ENCODE measurements around the gene BAHD1.

The BAHD1 gene

DNA sequence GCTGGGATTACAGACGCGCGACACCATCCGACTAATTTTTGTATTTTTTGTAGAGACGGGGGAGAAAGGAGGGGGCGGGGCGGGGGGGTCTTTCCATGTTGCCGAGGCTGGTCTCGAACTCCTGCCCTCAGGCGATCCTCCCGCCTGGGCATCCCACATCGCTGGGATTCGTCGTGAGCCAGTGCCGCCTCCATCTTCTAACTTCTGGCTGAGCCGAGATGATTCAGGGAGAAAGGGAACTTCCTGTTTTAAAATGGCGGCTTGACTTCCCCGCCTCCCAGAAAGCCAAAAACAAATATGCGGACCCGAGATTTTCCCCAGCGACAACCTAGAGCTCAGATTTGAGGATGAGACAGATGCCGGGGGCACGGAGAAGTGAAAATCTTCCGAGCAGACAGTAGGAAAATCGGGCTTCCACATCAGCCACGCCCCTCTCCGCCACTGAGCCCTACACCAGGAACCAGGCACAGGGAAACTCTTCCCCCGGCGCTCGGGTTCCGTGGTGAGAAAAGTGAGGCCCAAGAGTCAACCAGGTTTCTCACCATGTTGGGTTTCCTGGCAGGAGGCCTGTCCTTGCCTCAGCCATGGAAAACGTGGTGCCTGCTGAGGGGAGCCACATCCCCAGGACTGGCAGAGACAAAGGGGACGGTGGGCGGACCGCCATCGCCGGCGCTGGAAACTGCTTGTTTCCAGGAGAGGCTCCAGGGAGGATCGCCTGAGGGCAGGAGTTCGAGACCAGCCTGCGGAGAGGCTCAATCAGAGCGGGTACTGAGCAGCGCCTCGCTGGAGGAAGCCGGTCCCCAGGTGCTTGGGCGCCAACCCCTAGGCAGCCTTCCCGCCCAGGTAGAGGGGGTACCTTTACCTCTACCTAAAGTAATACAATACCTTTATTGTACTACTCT lies 48.8 kb downstream of the BAHD1 start:
- in situ Hi-C loops (cut with HindIII; ENCODE audit: low sequenced_read_pairs): no loop called here

DNA sequence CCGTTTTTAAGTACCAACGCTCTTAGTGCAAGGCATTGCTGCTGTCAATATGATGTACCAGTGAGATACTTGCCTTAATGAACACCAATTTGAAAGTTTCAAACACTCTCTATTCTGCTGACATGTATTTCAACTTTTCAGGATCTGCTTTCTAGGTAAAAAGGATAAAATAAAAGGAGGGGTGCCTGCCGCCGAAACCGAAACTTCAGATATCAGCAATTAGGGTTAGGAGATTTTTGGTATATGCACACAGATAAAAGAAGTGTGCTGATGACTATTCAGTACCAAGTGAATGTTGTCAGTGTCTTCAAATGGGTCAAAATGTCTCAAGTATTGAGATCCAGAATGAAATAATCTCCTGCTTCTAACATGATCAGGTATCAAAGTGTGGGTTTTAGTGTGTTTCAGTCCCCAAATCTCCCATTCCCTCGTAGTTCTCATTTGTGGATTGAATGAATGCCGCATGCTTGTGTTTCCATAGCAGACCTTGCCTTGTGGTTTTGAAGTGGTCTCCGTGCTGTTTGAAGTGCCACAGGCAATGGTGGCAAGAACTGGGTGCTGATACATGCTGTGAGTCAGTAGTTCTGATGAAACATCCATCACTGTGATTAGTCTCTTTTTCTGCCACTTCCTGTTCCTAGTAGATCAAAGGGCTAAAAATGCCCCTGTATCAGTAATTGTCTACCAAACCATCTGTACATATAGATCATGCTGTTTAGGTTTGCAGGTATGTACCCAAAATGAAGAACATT lies 52.5 kb downstream of the BAHD1 start:
- in situ Hi-C loops (cut with HindIII; ENCODE audit: low sequenced_read_pairs): no loop called here

DNA sequence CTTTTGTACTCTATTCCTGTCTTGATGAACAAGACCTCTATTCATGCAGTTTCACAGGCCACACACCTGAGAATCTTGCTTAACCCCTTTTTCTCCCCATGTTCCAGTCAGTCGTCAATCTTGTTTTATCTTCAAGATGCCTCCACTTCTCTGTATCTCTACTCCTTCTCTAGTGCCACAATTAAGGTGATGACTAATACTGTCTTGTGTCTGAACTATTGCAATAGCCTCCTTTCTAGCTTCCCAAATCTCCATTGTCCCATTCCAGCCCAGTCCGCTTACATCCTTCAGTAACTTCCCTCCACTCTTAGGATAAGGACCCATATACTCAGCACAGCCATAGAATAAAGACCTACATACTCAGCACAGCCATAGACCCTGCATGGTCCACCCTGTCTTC lies 54.8 kb downstream of the BAHD1 start:
- in situ Hi-C loops (cut with HindIII; ENCODE audit: low sequenced_read_pairs): no loop called here

DNA sequence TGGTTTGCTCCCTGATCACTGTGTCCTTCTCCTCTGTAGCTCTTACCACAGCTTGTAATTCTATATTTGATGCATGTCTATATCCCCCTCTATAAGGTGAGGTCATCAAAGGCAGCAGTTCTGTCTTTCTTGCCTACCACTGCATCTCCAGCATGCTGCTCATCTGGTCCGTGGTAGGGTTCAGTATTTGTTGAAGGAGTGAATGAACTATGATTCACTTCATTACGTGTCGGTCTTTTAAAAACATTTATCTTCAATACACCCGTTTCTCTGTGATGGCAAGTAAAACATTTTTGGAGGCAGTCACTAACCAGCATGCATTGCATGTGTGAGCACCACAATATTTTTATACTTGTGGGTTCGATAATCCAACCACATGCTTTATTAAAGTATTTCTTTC lies 57.7 kb downstream of the BAHD1 start:
- in situ Hi-C loops (cut with HindIII; ENCODE audit: low sequenced_read_pairs): no loop called here

DNA sequence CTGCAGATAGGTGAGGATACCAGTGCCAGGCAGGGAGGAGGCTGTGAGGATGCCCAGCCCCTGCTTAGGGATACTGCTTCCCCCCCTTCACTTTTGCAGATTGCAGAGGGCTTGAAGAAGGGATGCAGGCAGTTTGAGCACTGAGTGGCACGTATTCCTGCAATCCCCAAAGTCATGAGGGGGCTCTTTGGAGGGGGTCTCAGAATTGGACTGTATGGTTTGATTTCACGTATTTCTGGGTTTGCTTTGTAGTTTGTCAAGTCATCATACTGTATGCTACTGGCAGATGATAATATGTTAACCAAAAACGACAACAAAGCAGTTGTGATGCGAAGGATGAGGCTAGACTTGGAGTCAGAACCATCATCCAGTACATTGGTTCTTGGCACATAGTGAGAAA lies 58.1 kb downstream of the BAHD1 start:
- in situ Hi-C loops (cut with HindIII; ENCODE audit: low sequenced_read_pairs): no loop called here

DNA sequence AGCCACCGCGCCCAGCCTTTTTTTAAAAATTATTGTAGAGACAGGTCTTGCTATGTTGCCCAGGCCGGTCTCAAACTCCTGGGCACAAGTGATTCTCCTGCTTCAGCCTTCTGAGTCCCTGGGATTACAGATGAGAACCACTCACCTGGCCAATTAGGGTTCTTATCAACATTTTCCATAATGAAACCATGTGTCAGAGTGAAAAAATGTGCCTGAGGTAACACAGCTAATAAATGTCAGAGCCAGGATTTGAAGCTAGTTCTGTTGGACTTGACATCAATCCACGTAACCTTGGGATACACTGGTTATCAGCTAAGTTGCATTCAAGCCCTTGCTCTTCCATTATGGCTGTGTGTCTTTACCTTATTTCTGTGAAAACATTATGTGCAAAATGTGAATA lies 59.2 kb downstream of the BAHD1 start:
- in situ Hi-C loops (cut with HindIII; ENCODE audit: low sequenced_read_pairs): no loop called here

DNA sequence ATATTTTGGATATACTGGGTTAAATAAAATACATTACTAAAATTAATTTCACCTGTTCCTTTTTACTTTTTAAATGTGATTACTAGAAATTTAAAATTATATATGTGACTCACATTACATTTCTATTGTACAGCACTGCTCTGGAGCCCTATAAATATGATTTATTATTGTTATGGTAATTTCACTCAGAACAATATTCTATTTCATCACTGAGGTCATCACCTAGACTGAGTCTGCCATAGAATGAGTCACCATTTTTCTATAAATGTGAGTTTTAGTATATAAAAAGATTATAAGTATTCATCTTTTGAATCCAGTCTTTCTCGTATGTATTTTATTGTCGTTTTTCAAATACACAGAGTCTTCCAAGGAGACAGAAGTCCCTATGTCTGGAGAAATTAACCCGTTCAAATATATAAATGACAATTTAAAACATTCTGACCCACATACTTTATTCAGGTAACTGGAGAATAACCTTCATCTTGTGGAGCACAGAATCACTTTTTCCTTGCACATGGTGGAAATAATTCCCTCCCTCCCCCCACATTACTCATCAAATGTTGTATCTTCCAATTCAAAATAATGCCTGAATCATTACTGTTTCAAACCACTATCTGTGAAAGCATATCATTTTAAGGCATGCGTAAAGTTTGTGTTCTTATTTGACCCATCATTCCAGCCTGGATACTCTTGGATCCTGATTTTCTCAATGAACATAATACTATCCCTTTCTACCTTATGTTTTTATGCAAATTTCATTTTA lies 60.0 kb downstream of the BAHD1 start:
- in situ Hi-C loops (cut with HindIII; ENCODE audit: low sequenced_read_pairs): no loop called here

DNA sequence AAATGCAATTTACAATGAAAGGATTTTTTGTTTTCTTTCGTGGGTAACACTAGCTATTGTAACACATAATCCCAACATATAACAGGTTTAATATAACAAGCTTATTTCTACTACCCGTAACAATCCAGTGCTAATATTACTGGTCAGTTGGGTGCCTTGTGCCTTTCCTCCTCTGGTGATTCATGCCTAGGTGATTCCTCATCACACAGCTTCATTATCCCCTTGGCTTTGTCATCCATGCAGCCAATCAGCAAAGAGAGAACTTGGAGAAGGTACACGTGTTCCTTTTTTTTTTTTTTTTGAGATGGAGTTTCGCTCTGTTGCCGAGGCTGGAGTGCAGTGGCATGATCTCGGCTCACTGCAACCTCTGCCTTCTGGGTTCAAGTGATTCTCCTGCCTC lies 60.7 kb downstream of the BAHD1 start:
- in situ Hi-C loops (cut with HindIII; ENCODE audit: low sequenced_read_pairs): no loop called here

DNA sequence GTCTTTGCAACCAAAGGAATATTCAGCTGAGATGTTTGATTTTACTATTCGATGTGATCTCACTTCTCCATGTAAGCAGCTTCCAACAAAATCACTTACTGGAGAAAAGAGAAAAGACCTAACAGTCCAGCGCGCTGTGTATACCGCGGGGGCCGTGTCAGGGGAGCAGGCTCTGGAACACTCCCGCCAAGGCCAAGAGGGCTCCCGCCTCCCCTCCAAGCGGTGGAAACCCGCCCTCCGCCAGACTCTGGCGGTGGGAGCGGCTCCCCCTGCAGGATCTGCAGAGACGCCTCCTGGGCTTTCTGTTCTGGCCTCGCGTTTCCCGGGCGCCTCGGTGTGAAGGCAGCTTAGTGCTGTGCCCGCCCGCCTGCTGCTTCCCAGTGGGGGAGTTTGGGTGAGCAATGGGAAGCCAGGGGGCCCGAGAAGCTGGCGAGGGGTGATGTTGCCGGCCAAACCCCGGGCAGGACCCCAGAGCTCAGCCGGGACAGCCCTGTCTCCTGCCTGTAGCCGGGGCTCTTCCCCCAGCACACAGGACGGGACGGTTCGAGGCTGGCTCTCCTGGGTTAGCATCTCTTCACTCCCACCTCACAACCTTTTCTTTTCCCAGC lies 66.3 kb downstream of the BAHD1 start:
- in situ Hi-C loops (cut with HindIII; ENCODE audit: low sequenced_read_pairs): no loop called here

DNA sequence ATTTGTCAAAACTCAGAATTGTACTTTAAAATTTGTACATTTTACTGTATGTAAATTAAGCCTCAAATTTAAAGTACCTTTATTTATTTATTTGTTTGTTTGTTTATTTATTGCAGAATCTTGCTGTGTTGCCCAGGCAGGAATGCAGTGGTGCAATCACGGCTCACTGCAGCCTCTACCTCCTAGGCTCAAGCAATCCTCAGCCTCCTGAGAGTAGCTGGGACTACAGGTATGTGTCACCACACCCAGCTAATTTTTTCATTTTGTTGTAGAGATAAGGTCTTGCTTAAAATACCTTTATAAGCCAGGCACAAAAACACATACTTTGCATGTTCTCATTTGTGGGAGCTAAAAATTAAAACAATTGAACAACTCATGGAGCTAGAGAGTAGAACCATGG lies 67.5 kb downstream of the BAHD1 start:
- in situ Hi-C loops (cut with HindIII; ENCODE audit: low sequenced_read_pairs): no loop called here

DNA sequence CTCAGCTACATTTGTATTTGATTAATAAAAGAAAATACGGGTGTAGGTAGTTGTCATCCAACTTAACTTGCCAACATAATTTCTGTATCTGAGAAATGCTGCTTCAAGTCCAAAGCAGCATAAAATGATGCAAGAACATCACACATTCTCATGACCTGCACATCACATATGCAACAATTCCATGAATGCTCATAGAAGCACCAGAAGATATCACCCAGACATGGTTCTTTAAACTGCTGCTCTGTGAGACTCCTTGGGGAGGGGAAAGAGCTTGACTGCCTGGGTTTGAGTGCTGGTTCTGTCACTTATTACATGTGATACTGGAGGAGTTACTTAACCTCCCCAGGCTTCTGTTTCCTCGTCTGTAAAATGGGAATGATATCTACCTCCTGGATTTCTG lies 69.4 kb downstream of the BAHD1 start:
- in situ Hi-C loops (cut with HindIII; ENCODE audit: low sequenced_read_pairs): no loop called here

DNA sequence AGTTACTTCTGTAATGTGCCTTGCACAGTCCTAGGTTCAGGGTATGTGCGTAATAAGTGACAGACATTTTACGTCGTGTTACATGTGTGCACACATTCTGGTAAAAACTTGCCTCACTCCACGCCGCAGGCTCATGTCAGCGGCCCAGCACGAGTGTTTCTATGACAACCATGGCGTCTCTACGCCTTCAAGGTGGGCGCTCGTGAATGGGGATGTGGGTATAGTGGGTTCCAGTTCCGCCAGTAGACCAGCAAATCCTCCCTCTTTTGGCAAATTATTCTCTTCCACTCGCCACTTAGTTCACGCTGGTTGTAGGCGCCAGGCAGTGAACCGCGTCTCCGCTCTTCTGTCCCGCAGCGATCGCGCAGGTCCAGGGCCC lies 70.3 kb downstream of the BAHD1 start:
- in situ Hi-C loops (cut with HindIII; ENCODE audit: low sequenced_read_pairs): no loop called here

DNA sequence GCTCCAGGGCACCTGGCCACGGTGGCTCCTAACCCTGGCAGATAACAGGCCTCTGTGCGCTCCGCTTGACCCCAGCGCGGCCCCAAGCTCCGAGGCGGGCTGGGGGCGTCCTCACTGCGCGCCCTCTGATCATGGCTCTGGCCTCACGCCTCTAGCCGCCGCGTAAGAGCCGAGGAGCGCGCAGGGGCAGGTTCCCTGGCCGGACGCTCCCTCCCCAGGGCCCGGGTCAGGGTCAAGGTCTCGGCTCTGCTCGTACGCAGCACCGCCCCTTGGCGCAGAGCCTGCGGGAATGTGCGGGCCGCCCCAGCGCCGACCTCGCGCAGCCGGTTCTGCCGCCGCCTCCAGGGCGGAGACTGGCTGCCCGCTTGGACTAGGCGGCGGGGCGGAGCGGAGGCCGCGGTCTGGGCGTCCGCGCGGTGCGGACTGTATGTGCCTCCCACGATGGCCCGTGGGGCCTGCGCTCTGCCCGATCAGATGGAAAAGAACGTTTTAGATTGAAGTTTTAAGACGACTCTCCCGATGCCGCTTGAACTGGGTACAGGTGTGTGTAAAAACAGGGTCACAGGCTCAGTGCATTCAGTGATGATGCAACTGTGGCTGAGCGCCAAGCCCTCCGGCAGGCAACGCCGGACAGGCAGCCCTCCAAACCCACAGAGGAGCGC lies 70.8 kb downstream of the BAHD1 start:
- in situ Hi-C loops (cut with HindIII; ENCODE audit: low sequenced_read_pairs): no loop called here

DNA sequence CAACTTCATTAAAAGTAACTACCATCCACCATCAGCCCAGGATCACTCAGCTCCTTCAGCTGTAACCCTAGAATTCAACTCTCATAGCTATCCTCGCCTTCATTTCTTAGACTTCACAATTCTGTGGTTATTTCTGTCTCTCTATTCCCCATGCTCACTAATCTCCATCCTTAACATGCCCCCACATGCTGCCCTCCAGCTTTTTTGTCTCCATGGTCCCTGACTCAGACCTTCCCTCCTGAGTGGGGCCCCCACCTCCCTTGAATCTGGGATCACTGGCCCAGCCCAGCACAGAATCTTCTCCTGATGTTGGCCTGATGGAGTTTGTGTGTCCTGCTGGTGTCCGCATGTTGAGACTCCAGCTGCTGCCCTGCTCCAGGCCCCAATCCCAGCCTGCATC lies 71.7 kb downstream of the BAHD1 start:
- in situ Hi-C loops (cut with HindIII; ENCODE audit: low sequenced_read_pairs): no loop called here

DNA sequence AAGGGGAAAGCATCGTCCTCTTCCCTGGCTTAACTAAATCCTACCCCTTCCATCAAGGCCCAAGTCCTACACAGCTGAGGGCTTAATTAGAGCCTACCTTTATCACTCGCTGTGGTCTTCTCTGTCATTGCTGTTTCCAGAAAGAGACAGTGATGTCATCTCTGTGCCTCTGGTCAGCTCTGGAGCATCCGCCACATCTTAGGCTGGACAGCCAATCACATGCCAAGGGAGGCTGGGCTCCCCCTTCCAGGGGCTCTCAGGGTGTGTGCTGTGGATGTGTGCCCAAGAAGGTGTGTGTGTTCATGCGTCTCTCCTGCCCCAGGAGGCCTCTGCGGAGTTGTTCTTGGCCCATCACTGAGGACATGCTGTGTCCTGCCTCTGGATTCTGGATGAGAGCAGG lies 72.9 kb downstream of the BAHD1 start:
- in situ Hi-C loops (cut with HindIII; ENCODE audit: low sequenced_read_pairs): no loop called here

DNA sequence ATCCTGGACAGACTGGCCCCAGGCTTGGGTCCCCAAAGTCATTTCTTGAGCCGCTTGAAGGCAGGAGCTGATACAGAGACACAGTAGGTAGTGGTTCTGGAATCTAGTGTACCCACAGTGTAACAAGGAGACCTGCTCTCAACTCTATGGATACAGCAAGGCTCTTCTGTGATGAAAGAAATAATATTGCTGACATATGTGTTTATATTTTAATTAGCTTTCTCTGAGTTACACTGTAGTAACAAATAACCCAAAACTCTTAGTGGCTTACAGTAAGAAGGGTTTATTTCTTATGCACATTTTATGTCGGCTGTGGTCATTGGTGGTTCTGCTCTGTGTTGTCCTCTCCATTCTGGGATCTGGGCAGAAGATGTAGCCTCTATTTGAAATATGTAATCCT lies 75.6 kb downstream of the BAHD1 start:
- in situ Hi-C loops (cut with HindIII; ENCODE audit: low sequenced_read_pairs): no loop called here
